Kidney (tissue), 14 donors: ENCODE measurements around the gene CTSW. TPM values are rescaled to one million over a fixed set of nuclear protein-coding genes. Genes with fewer than 3 reads are reported as not detected.

Experiments
- DNase-seq, 5 donors: peaks; one replicate each; pipeline ENCODE4 v3.0.0-alpha.2; 2013 to 2020
- FAIRE-seq: peaks from 2 replicates; lab custom pipeline; 2012; peaks lifted over from hg19 to GRCh38; lab: Jason Lieb, UNC
- H3K27ac ChIP-seq, 2 donors: one replicate each; pipeline ENCODE4 v1.7.0; 2013; ENCODE audit warnings: low read depth in 2 of 2, low read length in 2 of 2, inconsistent platforms in 1 of 2
- H3K27me3 ChIP-seq: one replicate; pipeline ENCODE4 v1.7.1; 2013; ENCODE audit warnings: low read length, inconsistent platforms; ENCODE audit not compliant: control insufficient read depth, insufficient read depth
- H3K36me3 ChIP-seq, 3 donors: one replicate each; pipeline versions ENCODE4 v1.7.0 to v1.7.1; 2013; ENCODE audit warnings: low read length in 3 of 3, control low read depth in 1 of 3, inconsistent platforms in 1 of 3; ENCODE audit not compliant: insufficient read depth in 3 of 3, control insufficient read depth in 2 of 3
- H3K4me1 ChIP-seq, 3 donors: one replicate each; pipeline versions ENCODE4 v1.7.0 to v1.7.1; 2013; ENCODE audit warnings: low read length in 3 of 3, inconsistent platforms in 1 of 3, low read depth in 1 of 3; ENCODE audit not compliant: control insufficient read depth in 2 of 3, insufficient read depth in 2 of 3
- H3K4me3 ChIP-seq, 3 donors: one replicate each; pipeline versions ENCODE4 v1.7.0 to v1.8.1; 2013; ENCODE audit warnings: low read length in 3 of 3, control low read depth in 1 of 3, inconsistent platforms in 1 of 3
- H3K9ac ChIP-seq, 3 donors: one replicate each; pipeline versions ENCODE4 v1.7.0 to v1.7.1; 2013; ENCODE audit warnings: low read length in 3 of 3, control low read depth in 1 of 3, inconsistent platforms in 1 of 3
- H3K9me3 ChIP-seq, 3 donors: one replicate each; pipeline versions ENCODE4 v1.7.0 to v1.7.1; 2013; ENCODE audit warnings: low read length in 3 of 3, control low read depth in 1 of 3, inconsistent platforms in 1 of 3; ENCODE audit not compliant: control insufficient read depth in 2 of 3, insufficient read depth in 1 of 3
- CTCF ChIP-seq: IDR thresholded peaks from 3 replicates; pipeline ENCODE4 v1.5.1; 2012; ENCODE audit warnings: mild to moderate bottlenecking, moderate library complexity, borderline replicate concordance; ENCODE audit not compliant: insufficient read depth; ENCODE audit errors: extremely low read depth
- intact Hi-C: fragments of 100-400 bp; cut with DNase I; formaldehyde crosslinking; loops from one replicate; pipeline ENCODE4 v1.11.1; 2022
- polyA plus RNA-seq: library from polyadenylated mRNA; stranded (reverse); fragments of 350-450 nt; fragmentation: Illumina TruSeq; extraction: RNeasy Lipid Tissue Mini Kit (QIAGEN cat#74804); gene quantifications from one replicate; pipeline ENCODE4 v1.2.3, GENCODE V29; 2014; ENCODE audit warnings: low read depth, low replicate concordance; ENCODE audit not compliant: insufficient read depth
- total RNA-seq: library from RNA; stranded (reverse); fragmentation: NEBNext Ultra II Directional; extraction: Animal tissue kit (Norgen Biotek cat#: 25700); gene quantifications from one replicate; pipeline ENCODE4 v1.2.1, GENCODE V29; 2021
- donor health status: control.
- donor health status: control.
- donor health status: control.
- donor health status: control.
- donor health status: control.
- donor health status: DM: yes; HTN: yes; CAD: no.
- donor health status: Normal renal cell carcinoma (clear cell type).

The CTSW gene
- total and polyA plus RNA-seq, 2 donors from 2014 or later, result 1.3 to 3.9 TPM

GRCh38 chr11:65883786-65884715 is 4.4 kb downstream of the CTSW start:
- no peaks in the 10 kb centered on the region for H3K9me3 ChIP-seq
- no peak for FAIRE-seq
- no peak for TF ChIP-seq CTCF
- DNase-seq, result peak in 2 of 5 donors; percentile 40 to 71
- intact Hi-C loops, result loop anchor here (10.0 kb wide), 1 partner anchor 101 kb away; no protein-coding TSS in a partner anchor
- no peak overlapping the region for H3K4me3 ChIP-seq
- H3K4me1 ChIP-seq, result peaks cover 0 to 15% (median 8%) of the 10 kb centered on the region in 3 donors
- no peaks in the 10 kb centered on the region for H3K27me3 ChIP-seq
- no peak overlapping the region for H3K27ac ChIP-seq
- peaks cover 4 to 12% (median 5%) of the 10 kb centered on the region in 3 donors for H3K36me3 ChIP-seq
- no peak overlapping the region for H3K9ac ChIP-seq

GRCh38 chr11:65884716-65885092 is 5.1 kb downstream of the CTSW start:
- no peaks in the 10 kb centered on the region for H3K27me3 ChIP-seq
- intact Hi-C loops, result loop anchor here (10.0 kb wide), 1 partner anchor 100 kb away; no protein-coding TSS in a partner anchor
- no peak overlapping the region for H3K4me3 ChIP-seq
- DNase-seq (peak; percentile 65 to 91 (median 79)), FAIRE-seq (no peak)
- no peaks in the 10 kb centered on the region for H3K9me3 ChIP-seq
- H3K9ac ChIP-seq, result no peak overlapping the region
- peaks cover 4 to 12% (median 5%) of the 10 kb centered on the region in 3 donors for H3K36me3 ChIP-seq
- peak; percentile 100 for TF ChIP-seq CTCF
- H3K27ac ChIP-seq, result no peak overlapping the region
- H3K4me1 ChIP-seq, result peaks cover 0 to 19% (median 8%) of the 10 kb centered on the region in 3 donors

- Histone ChIP-seq H3K36me3 (peaks cover 4 to 12% (median 5%) of the 10 kb centered on the region in 3 donors), H3K9ac (no peak overlapping the region), H3K9me3 (no peaks in the 10 kb centered on the region), H3K4me1 (peaks cover 0 to 24% (median 8%) of the 10 kb centered on the region in 3 donors), H3K27me3 (no peaks in the 10 kb centered on the region), H3K27ac (no peak overlapping the region), H3K4me3 (no peak overlapping the region)
- no peak for TF ChIP-seq CTCF
- intact Hi-C loops, result loop anchor here (10.0 kb wide), 1 partner anchor 100 kb away; no protein-coding TSS in a partner anchor
- FAIRE-seq (no peak), DNase-seq (peak in 2 of 5 donors; percentile 49 to 60)
These were observed 5.6 kb downstream of the CTSW start for GRCh38 chr11:65885231-65885630.
